GM19395 (cell line): ENCODE data around the gene MED15.
"Not testable (repeated sequence)": the region's sequence is repeated elsewhere in the genome, so short reads cannot be mapped to it uniquely, and the experiment has no call there.

ENCODE experiments used
- ATAC-seq: cut with Tn5 transposase; IDR thresholded peaks from one replicate; pipeline ENCODE4 v1.9.1; 2021; ENCODE audit warnings: mild to moderate bottlenecking, moderate library complexity; ENCODE audit not compliant: unreplicated experiment

Gene MED15

DNA sequence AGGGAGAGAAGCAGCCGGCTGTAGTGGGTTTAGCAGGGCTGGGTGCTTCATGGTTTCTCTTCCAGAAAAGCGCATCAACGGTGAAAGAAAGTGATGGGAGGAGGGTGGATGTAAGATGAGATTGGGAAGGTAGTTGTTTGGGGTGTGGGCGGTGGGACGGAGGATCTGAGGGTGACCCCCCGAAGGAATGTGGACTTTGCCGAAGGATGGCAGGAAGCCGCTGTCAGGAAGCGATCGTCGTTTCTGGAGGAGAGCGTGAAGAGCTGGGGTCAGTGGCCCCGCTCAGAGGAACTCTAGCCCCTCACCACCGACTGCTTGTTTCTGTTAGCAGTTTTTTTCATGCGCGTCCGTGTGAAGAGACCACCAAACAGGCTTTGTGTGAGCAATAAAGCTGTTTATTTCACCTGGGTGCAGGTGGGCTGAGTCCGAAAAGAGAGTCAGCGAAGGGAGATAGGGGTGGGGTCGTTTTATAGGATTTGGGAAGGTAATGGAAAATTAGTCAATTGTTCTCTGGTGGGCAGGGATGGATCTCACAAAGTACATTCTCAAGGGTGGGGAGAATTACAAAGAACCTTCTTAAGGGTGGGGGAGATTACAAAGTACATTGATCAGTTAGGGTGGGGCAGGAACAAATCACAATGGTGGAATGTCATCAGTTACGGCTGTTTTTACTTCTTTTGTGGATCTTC lies 801 bp downstream of the MED15 start:
- not testable (repeated sequence) for ATAC-seq

DNA sequence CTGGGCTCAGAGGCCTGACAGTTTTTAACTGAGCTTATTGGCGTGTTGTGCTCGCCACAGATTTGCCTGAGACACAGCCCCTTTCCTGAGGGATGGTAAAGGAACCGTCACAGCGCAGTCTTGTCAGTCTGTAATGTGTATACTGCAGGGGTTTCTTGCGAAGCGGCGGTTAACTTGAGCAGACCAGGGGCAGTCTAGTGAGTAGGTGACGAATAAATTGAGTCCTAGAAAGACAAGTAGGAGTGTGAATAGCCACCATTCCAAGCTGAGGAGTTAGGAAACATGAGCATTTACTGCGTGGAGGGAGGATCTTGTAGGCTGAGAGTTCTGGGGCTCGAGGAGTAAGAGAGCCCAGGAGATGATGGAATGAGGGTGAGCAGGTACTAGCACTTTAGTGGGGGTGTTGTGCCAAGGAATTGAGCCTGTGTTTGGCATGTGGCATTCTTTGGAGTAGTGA lies 1.4 kb downstream of the MED15 start:
- no peak for ATAC-seq

DNA sequence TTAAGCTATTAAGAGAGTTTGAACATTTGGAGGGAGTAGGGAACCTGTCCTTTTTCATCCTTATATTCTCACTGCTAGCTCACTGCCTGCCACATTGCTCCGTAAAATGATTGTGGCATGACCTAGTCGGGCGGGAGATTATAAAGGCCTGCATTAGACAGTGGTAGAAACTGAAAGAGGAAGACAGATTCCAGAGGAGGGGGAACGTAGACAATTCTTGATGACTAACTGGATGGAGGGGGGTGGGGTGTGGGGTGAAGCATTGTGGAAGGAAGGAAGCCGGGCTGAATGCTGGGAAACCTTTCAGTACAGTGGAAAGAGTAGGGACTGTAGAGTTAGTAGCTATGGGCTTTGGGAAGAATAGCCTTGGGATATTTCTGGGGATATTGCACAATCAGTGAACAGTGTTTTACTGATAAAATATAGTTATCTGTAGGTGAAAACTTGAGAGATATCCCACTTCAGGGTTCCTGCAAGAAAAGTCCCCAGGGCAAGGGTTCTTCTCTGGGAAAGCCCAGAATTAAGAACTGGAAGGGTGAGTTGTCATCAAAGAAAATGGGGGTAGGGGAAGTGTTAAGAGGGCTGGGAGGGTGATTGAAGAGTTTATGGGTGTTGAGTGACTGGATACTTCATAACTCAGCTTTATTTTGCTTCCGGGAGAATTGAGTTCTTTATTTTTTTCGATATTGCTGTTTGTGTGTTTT lies 2.1 kb downstream of the MED15 start:
- ATAC-seq: no peak

DNA sequence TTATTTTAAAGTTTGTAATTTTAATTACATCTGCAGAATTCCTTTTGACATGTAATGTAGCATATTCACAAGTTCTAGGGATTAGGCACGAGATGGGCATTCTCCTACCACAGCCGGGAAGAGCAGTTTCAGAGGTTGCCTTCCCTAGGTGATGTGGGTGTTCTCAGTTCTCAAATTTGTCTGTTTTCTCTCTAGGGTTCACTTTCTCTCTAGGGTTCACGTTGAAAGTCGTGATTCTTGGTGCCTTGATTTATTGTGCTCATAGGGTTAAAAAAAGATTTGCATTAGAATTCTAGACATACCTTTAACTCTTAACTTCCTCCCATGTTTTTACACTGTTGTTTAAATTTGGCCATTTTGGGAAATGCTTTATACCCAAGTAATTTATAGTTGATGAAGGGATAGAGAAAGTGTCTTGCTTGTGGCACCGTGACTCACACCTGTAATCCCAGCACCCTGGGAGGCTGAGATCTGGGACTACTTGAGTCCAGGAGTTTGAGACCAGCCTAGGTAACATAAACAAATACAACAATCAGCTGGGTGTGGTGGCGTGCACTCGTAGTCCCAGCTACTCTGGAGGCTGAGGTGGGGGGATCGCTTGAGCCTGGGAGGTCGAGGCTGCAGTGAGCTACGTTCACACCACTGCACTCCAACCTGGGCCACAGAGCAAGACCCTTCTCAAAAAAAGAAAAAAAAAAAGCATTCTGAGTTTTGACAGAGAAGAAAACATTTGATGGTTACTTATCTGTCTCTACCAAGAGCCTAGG lies 3.6 kb downstream of the MED15 start:
- no peak for ATAC-seq

DNA sequence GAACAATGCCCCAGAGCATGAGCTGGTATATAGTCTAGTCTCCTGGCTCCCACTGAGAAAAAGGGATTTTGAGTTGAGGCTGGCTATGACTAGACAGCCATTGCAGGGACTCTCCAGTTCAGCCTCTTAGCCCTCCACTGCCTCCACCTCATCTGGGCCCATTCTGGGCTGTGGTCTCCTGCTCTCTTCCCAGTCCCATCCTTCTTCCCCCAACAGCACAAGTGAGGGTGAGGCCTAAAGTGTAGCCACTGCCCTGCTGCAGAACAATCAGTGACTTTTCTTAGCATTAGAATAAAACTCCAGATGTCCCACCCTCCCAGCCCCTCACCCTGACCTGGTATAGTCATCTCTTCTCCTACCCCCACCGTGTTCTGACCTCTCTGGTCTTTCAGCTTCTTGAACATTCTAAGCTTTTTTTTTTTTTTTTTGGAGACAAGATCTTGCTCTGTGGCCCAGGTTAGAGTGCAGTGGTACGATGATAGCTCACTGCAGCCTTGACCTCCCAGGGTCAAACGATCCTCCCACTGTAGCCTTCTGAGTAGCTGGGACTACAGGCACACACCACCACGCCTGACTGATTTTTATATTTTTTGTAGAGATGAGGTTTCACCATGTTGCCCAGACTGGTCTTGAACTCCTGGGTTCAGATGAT lies 4.3 kb downstream of the MED15 start:
- no peak for ATAC-seq

DNA sequence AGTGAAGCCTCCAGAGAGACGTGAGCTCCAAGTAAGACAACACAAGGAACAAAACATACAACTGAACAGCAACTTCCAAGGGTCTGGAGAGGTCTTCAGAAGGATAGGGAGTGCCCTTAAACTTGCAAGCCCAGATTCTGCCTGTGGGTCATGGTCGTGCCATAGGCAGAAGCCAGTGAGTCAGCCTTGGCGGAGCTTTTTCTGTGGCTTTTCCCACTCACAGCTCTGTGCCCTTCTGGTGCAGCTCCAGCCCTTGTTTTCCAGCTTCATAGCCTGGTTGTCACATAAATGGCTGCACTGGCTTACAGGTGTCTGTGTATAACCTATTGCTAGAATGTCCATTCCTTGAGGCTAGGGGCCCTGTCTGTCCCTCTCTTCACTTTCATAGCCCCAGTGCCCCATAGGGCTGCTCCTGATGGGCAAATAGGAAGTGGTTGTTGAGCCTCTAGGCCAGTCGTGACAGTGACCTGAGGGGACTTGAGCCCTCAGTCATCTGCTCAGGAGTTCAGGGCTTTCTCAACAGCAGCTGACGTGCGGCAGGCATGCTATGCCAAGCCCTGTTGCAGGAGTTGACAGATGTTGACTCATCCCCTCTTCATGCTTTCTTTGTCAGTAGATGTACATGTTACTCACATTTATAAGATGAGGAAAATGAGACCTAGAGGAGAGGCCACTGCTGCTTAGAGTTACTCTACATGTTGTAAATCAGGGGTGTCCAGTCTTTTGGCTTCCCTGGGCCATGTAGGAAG lies 7.4 kb downstream of the MED15 start:
- ATAC-seq: no peak

DNA sequence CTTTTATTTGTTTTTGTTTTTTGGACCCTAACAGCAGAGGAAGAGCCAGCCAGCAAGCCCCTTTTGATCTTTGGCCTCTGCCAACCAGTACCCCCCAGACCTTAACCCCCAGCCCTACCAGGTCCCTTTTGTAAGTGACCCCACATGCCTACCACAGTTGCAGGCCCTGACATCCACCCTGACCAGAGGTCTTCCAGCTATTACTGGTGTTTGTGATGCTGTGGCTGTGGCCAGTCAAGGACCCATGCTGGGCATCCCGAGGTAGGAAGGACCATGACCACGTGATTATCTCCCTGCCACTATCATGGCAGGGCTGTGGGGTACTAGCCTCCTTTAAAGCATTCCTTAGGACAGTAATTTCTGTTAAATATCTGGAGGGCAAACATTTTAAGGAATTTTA lies 9.0 kb downstream of the MED15 start:
- no peak for ATAC-seq

DNA sequence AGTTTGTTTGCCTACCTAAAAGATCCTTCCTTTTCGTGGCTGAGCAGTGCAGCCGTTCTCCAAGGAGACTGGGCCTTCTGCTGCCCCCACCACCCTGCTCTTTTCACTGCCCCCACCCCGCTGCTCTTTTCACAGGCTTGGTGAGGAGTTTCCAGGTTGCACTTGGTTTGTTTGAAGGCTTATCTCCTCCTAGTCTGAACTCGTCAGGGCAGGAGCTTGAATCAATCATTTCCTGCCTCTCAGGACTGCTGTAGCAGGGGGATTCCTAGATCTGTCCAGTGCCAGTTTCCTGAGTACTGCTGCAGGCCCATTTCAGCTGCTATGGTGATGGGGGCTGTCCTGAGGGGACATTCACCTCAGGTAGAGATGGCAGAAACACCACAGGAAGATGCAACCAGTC lies 10.0 kb downstream of the MED15 start:
- ATAC-seq: no peak

DNA sequence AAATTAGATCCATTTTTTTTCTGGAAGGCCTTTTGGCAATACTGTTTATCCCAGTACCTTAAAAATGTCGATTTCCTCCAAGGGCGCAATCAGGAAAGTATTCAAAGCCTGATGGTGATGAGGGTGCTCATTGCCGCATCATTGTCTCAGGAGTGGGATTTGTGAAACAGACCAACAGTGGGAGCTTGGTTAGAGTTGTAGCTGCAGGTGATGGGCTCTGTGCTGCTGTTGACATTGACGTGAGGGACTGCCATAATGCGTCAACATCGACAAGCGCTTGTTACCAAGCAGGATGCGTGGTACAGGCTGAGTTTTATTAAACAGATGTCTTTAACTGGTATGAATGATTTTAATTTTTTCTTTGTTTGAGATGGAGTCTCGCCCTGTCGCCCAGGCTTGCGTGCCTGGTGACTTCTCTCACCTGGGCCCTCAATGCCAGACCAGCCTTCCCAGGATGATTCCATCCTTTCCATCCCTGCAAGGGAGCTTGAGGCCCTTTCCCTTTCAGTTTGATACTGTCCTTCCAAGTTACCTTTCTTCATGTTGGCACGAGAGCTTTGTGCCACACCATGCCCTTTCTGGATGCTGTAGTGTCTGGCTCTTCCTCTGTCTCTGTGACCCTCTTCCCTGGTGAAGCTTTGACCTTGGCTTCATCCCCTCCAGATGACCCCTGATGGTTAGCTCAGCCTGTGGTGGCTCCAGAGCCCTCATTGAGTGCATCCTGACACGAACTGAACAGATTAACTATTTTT lies 10.6 kb downstream of the MED15 start:
- no peak for ATAC-seq

DNA sequence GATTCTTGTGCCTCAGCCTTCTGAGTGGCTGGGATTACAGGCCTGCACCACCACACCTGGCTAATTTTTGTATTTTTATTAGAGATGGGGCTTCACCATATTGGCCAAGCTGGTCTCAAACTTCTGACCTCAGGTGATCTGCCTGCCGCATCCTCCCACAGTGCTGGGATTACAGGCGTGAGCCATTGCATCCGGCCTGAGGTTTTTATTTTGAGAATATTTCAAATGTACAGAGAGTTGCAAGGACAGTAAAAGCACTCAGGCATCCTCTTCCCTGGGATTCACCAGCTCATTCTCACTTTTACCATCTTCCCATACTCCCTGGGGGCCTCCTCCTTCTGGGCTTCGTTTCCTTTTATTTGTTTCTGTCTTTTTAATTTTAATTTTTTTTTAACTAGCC lies 12.1 kb downstream of the MED15 start:
- no peak for ATAC-seq

DNA sequence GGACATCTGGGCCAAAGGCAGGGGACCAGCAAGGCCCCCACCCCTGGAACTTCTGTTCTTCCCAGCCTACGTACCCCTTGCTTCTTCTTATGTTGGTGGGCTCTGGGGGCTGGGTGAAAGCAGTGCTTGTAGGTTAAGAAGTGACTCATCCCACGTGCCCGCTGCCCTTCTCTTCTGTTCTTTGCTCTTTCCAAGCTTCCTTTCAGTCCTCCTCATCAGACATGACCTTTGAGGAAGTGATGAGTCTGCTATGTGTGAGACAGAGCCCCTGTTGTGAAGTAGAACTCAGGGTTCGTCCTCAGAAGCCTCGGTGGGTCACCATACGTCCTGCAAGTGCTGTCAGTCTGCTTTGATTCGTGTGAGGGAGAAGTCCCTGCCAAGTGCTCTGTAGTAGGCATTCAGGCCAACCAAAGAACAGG lies 12.7 kb downstream of the MED15 start:
- no peak for ATAC-seq

DNA sequence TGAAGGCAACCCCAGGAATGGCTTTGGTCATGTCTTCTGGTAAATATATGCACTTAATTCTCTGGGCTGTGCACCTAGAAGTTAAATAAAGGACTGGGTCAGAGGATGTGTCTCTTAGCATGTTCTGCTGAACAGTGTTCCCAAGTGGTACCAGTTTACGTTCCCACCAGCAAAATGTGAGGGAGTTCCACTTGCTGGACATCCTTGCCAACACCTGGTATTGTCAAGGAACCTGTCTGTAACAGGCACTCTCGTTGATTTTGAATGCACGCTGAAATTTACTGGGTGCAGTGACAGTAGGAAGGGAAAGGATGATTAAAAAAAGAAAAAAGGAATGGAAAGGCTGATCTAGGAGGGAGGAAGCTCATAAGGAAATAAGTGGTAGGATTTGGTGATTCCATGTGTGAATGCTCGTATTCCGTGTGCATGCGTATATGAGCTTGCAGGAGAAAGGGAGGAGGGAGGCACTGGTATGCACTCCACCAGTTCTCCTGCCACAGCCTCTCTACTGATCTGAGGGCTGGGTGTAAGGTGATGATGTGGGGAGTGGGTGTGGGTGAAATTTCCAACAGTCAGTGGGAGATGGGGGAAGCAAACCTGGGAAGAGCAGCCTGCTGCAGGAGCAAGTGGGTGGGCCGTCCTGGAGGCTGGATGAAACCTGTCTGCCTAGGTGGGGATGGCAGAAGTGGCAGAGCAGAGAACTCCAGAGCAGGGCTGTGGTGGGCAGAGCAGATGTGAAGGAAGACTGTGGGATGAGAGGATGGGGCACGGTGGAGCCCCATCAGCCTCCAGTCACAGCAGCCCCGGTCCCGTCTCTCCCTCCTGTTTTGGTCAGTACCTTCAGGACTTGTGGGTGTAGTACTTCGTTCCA lies 15.0 kb downstream of the MED15 start:
- ATAC-seq: no peak

DNA sequence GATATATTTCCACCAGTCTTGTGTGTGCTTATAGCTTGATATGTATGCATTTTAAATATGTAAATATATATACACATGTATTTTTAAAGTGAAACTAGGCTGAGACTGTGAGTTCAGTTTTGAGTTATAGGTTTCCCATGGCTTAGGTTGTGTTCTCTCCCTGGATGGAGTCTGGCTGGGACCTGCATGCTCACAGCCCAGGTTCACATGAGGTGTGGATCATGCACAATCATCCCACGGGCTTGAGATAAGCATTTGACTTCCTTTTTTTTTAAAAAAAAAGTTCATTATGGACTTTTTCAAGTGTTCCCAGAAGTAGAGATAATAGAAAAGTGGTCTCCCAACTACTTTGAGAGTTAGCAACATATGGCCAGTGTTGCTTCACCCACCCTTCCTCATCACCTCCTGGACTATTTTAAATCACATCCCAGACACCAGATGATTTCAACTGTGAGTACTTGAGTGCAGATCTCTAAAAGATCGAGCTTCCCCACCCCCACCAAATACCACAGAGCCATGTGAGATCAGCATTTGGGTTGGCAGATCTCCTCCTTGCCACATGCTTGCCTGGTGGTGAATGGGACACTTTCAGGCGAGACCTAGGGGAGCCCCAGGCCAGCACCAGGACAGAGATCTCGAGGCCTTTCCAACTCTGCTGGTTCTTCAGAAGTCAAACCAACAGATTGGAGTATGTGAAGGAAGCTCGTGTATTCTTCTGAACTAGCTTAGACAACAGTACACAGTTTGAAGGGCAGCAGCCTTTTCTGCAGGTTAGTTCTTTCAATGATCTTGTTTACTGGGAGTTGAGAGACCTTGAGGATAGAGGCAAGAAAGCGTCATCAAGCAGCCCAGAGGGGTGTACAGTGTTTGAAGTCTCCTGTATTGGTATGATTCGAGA lies 15.9 kb downstream of the MED15 start:
- ATAC-seq: no peak

DNA sequence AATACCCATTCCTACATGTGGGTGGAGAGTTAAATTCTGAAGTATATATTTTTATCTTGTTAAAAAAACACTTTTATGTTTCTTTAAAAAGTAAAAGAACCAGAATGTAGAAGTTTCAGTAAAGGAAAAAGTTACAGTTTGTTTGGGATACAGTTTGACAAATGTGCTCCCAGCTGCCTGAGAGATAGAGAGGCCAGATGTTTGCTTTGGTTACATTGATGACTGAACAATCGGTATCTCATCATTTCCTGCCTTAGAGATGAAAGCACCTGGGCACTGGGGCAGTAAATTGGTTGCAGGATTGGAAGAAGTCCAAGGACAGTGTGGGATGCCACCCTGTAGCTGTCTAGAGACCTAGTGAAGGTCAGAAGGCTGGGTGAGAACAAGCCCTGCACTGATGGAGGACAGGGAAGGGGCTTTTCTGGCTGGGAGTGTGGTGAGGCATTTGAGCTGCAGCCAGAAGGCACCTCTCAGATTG lies 16.6 kb downstream of the MED15 start:
- ATAC-seq: no peak

DNA sequence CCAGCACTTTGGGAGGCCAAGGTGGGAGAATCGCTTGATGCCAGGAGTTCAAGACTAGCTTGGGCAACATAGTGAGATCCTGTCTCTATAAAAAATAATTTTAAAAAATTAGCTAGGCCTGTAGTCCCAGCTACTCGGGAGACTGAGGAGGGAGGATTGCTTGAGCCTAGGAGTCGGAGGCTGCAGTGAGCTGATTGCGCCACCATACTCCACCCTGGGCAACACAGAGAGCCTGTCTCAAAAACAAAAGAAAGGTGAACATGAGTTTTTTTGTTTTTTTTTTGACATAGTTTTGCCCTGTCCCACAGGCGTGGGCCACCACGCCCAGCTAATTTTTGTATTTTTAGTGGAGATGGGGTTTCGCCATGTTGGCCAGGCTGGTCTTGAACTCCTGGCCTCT lies 17.6 kb downstream of the MED15 start:
- no peak for ATAC-seq

DNA sequence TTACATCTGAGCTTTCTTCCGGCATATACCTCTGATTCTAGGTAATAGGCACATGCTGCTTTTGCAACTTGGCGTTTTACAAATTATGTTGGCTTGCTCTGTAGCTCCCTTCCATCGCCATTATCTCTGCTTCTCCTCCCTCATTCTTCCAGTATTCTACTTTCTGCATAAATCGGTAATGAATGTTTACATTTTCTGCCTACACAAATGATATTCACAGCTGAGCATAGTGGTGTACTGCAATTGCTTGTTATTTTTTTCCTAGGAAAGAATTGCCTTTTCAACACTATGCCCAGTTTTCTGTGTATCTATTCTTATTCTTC lies 18.9 kb downstream of the MED15 start:
- no peak for ATAC-seq

DNA sequence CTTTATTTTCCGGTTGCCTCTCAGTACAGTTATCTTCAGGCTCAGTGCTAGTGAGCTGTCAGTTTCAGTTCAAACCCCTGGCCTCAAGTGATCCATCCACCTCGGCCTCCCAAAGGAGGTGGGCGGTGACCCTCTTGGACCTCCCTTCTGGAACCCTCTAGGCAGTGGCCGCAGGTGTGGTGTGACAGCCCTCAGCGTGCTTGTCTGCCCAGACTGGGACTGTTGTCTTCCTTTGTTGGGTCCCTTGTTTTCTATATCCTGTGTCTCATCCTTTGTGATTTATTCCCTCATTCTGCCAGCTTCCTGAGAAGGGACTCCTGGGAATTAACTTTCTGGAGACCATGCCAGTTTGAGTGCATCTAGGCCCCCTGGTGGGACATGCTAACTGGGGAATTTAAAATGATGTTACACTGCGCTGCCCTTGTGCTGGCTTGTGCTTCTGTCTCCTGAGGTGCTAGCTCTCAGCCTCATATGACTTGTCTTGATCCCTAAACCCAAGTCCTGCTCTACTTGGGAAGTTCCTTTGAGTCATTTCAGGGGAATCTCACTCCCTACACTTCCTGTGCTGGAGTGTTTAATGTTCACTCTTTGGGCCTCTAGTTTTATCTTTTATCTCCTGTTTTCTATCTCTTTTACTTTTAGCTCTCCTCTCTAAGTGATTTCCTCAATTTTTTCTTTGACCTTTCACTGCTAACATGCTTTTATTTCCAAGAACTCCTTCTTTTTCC lies 19.4 kb downstream of the MED15 start:
- ATAC-seq: no peak
